GM10847 (cell line): ENCODE results near the gene CDK5R2.

Source experiments
- POLR2A ChIP-seq: IDR thresholded peaks from 2 replicates; pipeline ENCODE4 v1.6.1; 2011; ENCODE audit not compliant: insufficient read length; ENCODE audit errors: extremely low read depth

The CDK5R2 gene

DNA sequence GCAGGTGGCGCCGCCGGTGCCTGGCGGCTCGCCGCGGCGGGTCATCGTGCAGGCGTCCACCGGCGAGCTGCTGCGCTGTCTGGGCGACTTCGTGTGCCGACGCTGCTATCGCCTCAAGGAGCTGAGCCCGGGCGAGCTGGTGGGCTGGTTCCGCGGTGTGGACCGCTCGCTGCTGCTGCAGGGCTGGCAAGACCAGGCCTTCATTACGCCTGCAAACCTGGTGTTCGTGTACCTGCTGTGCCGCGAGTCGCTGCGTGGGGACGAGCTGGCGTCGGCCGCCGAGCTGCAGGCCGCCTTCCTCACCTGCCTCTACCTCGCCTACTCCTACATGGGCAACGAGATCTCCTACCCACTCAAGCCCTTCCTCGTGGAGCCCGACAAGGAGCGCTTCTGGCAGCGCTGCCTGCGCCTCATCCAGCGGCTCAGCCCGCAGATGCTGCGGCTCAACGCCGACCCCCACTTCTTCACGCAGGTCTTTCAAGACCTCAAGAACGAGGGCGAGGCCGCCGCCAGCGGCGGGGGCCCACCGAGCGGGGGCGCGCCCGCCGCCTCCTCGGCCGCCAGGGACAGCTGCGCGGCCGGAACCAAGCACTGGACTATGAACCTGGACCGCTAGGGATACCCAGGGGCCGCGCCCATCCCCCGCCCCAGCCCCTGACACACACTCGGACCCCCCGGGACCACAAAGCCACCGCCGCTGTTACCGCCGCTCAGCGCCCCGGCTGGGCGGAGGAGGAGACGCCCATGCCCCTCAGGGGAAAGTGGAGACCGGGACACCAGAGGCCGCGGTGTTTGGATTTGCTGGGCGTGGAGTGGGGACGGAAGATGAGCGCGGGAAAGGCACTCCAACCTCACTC, 1.1 kb downstream of the CDK5R2 start:
- no peak for TF ChIP-seq POLR2A

DNA sequence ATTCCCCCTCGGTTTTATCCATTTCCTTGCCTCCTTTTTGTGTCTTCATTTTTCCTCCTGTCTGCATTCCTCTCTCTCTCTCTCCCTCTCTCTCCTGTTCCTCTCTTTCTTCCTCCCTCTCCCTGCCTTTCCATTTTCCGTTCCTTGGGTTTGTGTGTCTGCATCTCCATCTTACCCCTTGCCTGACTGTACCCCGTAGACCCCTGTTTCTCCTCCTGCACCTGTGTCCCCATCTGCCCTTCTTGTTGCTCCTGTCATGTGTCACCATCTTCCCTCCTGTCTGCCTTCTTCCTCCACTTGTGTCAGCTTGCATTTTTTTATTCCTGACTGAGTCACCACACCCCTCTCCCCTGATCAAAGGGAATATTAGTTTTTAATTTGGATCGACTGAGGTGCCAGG, 1.8 kb downstream of the CDK5R2 start:
- TF ChIP-seq POLR2A, result no peak

DNA sequence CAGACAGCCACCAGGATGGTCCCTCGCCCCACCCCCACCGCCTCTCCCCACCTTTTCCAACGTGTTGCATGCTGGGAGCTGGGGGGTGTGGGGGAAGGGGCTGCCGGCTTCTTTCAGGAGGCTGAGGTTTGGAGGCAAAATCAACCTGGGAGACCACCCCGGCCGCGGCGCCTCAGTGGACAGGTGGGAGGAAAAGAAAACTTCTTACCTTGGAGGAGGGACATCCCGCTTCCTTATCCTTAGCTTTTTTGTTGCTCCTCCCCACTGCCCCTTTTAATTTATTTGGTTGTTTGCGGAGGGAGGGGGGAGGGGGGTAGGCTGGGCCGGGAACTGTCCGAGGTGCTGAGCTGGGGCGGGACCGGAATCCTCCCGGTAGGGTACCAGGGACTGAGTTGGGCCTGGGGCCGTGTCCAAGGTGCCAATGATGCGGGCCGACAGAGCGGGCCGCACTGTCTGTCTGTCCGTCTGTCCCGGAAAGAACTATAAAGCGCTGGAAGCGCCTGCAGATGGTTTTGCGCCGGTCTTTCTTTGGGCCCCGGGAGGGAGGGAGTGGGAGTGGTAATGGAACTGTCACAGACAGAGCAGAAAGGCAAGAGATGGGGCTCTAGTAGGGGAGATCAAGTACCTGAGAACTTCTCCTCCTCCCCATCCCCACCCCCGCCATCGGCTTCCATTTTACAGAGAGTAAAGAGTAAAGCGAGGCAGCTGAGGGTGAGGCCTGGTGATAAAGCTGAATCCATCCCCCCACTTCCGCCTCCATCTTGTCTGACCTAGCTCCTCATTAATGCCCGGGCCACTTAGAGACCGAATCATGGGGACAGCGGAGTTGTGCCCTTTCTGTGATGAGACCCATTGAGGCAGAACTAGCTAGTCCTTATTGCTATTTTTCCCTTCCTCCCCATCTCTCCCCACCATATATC, 2.4 kb downstream of the CDK5R2 start:
- TF ChIP-seq POLR2A, result no peak

DNA sequence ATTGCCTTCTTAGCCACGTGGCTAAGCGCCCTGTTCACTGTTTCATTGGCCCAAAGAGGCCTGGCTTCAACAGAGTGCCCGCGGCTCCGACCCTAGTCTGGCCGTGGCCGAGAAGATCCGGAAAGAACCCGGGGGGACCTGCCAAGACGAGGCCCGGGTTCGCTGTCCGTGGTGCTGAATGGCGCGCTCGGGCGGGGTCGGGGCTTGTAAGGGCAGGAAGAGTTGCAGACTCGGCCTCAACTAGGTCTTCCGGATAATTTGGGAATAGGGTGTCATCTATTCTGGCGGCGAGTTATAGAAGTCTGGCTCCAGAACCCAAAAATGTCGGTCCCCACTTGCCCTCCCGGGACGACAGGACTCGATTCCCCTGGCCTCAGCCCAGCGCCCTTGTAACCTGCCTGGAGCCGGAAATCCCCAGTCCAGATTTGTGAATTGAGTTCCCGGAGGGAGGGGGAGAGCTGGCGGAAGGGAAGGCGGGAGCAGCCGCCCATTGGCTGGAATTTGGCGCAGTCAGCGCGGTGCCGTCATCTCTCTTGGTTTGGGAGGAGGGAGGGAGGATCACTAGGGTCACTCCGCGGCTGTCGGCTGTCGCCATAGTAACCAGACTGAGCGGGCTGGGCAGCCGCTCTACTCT, 3.5 kb downstream of the CDK5R2 start:
- no peak for TF ChIP-seq POLR2A

DNA sequence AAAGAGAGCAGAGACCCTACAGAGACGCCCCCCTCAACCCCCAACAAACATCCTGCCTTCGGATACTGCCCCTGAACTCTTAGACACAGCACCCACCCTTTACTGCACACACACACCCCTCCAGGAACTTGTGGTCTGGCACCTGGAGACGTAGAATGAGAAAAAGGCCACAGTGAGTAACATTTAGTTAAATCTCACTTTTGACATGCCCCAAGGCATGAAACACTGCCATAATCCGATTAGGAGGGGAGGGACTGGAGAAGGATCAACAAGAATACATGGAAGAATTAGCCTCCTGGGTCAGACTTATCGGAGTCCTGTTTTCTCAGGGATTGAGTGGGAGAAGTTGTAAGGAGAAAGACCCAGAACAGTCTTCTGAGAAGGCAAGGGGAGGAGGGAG, 4.1 kb downstream of the CDK5R2 start:
- no peak for TF ChIP-seq POLR2A

DNA sequence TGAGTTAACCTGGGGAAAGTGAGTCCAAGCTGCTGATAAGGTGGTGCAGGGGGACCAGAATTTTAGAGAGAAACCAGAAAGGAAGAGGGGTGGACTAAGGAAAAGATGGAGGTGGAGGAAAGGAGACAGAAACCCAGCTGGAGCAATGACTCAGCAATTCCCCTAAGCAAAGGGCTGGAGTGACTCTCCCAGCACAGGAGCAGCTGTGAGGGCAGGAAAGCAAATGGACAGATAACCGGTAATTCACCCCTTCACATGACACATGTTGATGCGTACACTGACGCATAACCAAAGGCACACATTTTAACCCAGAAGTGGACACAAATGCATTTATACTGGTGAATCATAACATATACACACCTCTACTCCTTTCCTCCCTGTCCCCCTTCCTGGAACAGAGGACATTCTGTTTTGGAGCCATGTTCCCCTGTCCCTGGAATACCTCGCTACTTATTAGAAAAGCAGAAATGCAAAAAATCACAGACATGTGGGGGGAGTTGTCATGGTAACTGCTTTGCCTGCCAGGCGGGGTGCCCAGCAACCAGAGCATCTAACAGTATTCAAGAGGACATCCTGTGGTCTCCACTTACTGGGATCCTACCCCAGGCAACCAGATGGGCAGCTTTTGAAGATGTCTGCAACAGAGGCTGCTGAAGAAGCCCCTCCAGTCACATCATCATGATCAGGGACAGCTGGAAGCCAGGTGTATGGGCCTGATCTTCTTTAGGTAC, 4.7 kb downstream of the CDK5R2 start:
- TF ChIP-seq POLR2A, result no peak

DNA sequence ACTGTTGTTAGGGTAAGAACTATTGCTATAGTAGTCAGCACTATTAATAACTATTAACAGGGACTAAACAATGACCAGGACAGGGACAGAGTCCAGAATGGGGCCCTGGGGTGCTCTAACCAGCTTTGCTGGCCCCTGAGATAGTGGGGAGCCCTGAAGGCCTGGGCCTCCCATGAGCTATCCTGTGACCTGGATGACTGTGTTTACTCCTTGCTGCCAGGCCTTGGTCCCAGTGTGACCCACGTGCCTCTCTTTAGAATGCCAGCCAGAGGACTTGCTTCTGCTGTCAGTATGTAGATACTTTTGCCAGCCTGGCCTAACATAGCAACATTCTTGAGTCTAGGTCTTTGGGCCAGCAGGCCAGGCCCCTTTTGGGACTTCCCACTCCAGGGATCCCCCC, 11.4 kb downstream of the CDK5R2 start:
- TF ChIP-seq POLR2A, result no peak

DNA sequence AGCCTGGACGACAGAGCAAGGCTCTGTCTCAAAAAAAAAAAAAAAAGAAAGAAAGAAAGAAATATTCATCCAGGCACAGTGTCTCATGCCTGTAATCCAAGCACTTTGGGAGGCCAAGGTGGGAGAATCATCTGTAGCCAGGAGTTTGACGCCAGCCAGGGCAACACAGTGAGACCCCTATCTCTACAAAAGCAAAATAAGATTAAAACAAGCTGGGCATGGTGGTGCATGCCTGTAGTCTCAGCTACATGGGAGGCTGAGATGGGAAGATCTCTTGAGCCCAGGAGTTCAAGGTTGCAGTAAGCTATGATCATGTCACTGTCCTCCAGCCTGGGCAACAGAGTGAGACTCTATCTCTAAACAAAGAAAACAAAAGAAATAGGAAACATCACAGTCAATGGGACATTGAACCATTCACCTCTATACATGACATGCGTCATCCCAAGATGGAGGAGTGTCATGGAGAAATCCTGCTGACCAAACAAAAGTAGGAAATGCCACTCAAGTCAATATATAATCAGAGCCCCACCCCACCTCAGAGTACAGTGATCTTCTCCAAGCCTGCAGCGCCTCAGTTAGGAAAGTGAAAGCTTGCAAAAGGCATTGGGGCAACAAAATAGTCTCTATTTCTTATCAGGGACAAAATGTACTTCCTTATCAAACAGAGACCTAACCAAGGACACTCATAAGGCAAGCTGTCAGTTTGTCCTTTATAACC, 15.8 kb downstream of the CDK5R2 start:
- TF ChIP-seq POLR2A, result no peak

DNA sequence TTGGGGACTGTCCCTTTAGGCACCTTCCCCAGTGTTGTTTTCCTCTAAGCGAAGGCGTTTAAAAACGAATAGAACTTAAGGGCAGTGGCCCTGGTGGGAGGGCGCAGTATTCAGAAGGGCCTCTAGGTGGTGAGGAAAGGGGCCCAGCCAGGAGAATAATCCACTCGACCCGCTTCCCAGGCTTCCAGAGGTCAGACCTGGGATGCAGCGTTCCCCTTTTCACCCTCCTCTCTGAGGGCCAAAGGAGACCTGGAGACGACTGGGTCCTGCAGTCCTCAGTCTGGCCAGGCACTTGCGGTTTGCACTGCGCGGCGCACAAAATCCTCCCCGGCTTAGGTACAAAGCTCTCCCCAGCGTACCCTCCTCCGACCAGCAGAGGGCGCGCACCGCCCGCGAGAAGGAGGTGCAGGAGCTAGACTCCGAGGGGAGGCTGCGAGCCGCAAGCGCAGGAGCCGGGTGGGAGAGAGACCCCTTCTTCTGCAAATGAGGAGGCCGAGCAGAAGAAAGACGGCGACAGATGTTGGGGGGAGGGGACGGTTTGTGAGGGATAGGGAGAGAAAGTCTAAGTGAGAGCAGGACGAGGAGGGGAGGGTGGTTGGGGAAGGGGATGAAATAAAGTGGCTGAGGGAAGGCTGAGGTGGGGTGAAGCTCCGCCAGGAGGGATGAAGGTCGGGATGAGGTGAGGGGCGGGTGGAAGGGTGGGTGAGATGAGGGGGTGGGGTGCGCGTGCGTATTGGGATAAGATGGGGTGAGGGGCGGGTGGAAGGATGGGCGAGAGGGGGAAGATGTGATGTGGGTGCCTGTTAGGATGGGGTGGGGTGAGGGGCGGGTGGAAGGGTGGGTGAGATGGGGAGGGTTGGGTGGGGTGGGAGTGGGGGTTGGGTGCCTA, 20.6 kb downstream of the CDK5R2 start:
- TF ChIP-seq POLR2A, result no peak

DNA sequence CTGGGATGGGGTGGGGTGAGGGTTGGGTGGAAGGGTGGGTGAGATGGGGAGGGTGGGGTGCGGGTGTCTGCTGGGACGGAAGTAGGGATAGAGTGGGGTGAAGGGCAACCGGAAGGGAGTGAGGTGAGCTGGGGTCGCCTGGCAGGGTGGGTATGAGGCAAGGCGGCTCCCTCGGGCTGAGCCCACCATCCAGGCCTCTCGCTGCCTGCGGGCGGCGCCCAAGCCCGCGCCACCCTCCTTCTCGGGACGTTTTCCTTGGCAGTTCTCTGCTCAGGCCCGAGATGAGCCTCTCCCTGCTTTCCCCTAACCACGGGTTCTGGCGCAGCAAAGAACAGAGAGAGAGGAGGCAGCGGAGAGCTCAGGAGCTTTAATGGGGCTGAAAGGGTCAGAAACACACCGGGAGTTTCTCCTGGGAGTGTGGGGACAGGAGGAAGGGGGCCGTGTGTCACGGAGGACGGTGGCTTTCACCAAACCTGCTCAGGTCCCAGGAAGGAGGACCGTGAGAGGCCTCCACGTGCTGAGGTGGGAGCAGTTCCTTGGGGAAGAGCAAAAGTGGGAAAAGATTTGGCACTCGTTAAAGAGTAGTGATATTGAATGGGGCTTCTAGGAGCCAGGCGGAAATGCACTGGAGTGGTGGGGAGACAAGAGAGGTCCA, 21.4 kb downstream of the CDK5R2 start:
- no peak for TF ChIP-seq POLR2A

DNA sequence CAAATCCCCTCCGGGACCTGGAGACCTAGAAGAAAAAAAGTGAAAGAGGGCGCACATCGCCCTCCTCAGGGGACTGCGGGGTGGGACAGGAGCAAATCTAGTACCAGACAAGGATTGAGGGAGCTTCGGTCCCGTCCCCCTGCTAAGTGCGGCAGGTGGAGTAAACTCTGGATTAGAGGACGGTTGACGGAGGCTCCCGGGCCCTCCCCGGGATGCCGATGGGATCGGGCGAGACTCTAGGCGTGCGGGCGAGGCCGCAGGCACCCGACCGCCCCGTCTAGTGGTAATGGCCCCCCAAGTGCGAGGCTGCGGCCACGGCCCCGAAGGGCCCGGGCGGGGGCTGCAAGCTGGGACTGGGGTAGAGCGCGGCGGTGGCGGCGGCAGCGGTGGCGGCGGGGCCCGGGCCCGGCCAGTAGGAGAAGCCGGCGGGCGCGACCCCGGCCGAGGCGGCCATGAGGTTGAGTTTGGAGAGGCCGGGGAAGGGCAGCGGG, 22.0 kb downstream of the CDK5R2 start:
- TF ChIP-seq POLR2A, result no peak

DNA sequence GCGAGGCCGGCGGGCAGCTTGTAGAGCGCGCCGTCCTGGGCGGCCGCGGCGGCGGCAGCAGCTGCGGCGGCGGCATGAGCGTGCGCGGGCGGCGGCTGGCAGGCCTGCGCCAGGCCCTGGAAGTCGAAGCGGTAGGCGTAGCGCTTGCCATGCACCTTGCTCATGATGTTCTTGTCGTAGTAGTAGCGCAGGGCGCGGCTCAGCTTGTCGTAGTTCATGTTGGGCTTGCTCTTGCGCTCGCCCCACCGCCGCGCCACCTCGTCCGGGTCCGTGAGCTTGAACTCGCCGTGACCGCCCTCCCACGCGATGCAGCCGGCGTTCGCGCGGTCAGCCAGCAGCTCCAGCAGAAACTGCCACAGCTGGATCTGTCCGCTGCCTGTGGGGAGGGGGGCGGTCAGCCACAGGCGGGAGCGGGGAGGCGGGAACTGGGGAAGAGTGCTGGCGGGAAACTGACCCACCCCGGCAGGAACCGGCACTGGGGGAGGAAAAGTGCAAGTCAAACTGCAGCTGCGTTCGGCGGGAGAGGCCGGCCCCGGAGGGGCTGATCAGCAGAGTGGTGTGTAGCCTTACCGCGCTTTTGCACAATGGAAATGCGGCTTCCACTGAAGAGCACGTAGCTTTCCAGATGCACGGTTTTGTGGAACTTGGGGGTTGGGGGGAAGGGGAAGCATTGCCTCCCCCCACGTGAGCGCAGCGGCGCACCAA, 22.6 kb downstream of the CDK5R2 start:
- TF ChIP-seq POLR2A, result no peak
